GM18907 (cell line): ENCODE data around the gene HOXB9.

Experiments
- ATAC-seq: cut with Tn5 transposase; IDR thresholded peaks from one replicate; pipeline ENCODE4 v1.9.1; 2021; ENCODE audit warnings: mild to moderate bottlenecking, moderate library complexity; ENCODE audit not compliant: unreplicated experiment

Gene HOXB9

DNA sequence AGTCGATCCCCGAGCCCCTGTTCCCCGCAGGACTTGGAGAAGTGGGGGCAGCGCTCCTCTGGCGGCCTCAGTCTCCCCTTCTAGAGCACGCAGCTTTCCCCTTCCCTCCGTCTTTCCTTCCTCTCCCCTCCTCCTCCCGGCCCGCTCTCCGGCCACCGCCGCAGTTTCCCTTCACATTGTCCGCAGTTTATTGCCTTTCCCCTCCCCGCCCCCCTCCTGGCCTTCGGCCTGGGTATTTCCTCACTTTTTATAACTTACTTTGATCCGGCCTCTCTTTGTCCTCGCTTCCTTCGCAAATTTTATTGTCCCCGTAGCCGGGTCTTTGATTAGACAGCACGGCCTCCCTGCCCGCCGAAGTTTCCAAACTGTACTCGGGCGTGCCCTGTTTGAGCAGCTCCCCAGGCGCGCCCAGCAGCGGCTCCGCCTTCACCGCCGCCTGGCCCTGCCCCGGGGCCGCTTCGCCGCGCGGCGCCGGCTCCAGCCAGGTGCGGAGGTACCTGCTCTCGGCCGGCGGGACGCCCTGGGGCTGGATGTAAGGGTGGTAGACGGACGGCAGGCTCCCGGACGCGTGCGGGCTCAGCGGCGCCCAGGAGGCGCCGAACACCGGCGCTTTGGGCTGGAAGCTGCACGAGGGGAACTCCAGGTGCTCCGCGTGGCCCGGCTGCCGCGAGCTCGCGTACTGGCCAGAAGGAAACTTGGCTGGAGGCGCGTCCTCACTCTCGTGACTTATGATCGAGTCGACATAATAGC is 488 bp downstream of the HOXB9 start:
- ATAC-seq, result no peak

DNA sequence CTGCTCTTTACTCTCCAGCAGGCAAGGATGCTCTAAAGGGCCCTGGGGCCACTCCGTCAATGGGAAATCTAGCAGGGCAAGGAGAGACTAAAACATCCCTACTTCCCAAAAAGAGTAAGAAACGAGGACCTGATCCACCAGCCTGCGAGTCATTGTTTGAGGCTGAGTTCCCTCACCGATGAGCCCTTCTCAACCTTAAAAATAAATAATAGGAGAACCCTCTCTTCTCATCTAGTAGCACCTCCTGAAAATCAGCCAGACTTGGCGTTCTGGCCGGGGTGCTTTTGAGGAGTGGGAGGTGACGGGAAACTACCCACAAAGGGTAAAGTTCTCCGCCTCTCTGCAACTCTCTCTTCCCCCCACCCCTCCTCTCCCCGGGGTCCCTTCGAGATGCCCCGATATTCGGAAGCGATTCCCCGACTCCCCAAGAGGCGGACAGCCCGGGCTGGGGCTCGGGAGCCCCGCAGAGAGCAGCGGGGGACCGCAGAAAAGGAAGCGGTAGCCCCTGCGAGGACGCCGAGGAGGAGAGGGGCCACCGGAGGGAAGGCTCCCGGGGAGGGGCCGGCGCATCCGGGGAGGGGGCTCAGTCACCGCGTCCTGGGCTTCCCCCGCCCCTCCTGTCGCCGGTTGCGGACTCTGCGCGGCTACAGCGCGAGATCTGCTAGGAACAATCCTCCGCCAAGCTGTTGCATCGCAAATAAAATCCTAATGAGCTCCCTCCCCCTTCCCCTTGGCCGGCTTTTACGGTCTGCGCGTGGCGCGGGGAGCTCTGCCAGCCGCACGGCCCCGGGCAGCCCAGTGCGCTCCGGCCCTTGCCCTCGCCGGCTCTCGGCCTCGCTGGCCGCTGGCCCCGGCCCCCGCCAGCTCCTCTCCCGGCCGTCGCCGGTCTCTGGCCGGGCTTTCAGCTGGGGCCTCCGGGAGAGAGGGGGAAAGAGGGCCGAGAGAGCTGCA is 1.3 kb downstream of the HOXB9 start:
- no peak for ATAC-seq

DNA sequence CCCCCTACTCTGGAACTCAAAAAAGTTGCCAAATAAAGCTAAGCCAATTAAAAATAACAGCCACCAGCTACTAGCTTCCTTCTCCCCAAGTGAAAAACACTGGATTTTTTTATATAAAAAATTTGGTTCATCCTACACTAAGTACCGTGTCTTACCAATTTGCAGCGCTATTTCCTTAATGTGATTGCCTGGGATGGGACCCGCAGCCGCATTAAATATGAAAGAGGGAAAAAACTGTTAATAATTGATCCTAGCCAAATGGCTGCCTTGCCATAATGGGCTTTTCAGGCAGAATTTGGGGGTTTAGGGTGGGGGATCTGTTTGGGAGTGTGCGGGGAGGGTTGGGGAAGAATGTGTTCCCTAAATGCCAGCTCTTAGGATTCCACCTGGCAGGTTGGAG is 2.0 kb downstream of the HOXB9 start:
- no peak for ATAC-seq

DNA sequence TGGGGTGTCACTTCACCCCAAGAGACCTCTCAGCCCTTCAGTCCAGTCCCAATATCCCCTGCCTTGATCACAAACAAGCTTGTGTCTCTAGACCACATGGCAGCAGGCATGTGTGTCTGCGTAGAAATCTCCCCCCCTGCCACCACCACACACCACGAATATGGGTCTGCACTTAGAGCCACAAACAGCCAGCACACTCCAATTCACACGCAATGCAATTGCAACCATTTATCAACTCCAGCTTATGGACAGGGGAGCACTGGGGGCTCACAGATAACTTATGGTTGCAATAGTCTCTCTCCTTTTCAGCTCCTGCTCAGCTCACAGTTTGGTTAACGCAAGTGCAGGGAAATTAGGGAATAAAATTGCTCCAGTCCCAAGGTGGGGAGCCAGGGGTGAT is 2.6 kb downstream of the HOXB9 start:
- ATAC-seq, result no peak

DNA sequence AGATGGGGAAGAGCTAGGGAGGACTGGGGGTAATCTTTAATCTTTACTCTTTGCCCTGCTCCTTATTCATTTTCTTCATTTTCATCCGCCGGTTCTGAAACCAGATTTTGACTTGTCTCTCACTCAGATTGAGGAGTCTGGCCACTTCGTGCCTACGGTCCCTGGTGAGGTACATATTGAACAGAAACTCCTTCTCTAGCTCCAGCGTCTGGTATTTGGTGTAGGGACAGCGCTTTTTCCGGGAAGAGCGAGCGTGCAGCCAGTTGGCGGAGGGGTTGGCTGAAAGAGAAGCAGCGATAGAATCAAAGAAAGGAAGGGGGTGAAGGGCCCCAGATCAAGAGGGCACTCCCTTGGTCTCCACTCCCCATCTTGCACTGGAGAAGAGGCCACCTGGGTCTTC is 3.3 kb downstream of the HOXB9 start:
- no peak for ATAC-seq

DNA sequence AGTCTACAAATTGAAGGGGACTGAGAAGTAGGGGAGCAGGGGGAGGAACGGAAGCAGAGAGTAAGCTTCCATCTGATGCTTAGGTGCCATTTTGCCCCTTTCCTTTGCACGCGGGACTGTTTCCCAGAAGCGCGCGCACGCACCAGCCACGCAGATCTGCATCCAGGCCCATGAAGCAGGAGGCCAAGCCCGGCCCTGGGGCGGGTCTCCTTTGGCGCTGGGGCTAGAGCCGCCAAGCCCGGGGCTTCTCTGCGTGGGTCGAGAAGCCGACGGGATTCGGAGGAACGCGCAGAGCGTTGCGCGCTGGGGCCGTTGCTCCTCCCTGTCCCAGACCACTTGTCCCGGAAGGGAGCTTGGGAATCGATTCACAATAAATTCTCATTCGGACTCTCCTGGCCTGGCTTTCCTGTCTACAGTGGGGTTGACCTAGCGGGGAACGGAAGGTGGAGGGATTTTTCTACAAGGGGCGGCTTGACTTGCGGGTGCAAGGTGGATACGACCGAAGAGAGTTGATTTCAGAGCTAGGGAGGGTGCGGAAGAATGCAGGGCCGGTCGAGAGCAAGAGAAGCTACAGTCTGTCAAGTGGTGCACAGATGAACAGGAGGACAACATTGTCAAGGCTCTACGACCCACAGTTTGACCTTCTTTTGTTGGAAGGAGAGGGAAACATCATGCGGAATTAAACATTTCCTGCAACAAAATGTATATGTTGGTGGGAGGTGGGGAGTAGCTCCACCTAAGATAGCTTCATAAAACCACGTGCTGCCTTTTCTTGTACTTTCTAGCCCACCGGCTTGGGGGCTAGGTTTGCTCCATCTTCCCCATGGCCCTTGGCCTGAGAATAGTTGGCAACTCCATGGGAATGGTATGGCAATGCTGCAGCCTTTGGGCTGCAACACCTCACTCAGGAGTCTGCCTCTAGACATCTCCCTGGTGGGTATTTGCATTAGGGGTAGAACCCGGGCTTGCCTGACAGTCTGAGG is 4.5 kb downstream of the HOXB9 start:
- ATAC-seq, result no peak

DNA sequence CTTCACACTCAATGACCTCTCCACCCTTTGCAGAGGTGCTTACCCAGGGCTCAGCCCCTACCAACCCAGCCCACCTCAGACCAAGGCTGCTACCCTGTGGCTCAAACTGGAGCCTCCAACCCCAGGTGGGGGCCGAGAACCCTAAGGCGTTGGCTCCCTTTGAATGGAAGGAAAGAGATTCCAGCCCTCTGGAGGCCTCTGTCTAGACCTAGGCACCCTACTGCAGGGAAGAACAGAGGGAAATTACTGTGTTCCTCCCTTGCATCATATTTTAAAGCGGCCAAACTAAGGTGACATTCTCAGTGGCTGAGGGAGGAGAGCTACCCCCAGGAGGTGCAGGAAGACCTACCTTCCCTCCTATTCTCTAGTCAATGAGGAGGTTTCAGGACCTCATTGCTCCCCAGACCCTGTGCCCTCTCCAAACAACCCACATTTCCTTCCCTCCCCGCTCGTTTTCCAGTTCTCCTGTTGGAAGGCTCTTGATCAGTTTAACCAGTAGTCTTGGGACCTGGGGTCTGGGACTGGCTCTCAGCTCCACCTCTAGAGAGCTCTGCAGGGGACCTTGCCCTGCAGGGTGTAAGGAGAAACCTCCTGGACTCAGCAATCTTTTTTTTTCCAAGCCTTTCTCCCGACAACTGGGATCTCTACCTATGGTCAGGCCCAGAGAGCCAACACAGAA is 5.6 kb downstream of the HOXB9 start:
- no peak for ATAC-seq

DNA sequence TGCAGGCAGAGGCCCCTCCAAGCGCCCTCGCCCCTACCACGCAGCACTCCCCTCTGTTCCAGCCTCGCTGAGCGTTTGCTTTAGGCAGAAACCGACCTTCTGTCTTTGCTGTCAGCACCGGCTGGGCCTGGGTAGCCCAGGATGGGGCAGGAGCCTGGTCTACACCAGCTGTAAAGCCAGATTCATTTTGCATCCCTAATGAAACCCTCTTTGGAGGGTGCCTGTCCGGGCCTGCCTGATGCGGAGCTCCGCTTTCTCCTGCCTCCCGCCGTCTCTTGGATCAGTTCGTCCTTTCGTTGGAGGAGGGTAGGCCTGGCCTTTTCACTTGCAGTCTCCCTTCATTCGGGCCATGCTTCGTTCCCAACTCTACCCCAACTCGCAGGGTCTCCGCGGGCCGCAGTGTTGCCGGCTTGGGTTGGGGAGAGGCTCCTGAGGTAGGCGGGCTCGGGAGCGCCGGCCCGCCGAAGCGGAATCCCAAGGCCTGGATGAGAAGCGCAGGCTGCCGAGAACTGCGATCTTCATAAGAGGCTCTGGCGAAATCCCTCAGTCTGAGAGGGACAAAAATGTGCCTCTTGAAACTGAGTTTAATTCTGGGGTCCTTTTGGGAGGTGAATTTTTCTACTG is 6.2 kb downstream of the HOXB9 start:
- no peak for ATAC-seq

DNA sequence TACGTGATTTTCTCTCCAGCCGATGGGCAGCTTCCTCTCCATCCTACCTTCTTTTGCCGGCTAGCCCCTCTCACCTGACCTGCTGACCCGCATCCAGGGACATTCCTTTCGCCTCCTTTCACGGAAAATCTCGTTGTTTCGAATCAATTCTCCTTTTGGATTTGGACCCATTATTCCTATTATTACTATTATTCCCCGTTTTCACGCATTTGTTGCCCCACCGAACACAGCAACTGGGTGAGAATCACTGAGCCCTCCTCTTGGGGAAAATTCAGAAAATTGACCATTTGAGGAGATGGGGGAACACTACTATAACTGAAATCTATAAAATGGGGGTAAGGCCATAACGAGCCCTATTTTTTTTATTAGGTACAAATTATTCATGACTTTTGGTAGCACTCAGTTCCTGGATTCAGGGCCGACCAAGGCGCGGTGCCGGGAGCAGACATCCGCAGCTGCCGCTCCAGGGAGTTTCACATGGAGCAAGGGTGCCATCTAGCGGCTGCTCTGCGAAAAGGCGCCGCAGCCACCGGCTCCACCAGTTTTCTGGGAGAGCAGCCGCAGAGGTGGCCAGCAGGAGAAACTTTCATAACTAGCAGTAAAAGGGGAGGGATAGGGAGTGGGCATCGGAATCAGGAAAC is 7.8 kb downstream of the HOXB9 start:
- ATAC-seq, result no peak

DNA sequence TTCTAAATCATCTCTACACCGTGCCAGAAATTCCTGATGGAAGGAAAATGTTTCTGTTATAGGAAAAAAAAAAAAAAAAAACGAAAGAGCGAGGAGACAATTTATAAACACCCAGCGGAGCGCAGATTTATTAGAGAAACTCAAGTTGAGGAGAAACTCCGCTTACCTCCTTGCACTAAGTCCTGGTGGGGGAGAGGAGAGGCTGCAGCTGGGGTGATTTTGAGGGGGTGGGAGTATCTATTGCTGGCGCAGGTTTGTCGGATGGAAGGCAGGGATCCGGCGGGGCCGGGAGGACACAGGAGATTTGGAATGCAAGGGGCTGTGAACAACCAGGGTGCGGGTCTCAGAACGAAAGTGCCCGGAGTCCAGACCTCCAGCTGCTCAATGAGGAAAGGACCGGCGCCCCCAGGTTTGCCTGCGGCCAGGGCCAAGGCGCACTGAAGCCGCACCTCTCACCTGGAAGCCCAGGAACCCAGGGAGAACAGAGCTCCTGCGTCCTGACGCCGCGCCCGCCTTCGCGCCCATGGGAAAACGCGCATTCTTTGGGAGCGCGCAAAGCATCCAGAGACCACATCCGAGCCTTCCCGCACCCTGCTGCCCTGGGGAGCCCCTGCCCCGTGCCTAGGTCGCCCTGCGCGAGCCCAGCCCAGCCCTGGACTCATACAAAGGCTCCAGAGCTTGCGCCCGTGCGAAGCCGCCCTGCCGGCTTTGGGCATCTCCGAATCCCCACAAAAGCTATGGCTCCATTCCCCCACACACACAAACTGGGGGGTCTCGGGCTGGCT is 8.5 kb downstream of the HOXB9 start:
- no peak for ATAC-seq

DNA sequence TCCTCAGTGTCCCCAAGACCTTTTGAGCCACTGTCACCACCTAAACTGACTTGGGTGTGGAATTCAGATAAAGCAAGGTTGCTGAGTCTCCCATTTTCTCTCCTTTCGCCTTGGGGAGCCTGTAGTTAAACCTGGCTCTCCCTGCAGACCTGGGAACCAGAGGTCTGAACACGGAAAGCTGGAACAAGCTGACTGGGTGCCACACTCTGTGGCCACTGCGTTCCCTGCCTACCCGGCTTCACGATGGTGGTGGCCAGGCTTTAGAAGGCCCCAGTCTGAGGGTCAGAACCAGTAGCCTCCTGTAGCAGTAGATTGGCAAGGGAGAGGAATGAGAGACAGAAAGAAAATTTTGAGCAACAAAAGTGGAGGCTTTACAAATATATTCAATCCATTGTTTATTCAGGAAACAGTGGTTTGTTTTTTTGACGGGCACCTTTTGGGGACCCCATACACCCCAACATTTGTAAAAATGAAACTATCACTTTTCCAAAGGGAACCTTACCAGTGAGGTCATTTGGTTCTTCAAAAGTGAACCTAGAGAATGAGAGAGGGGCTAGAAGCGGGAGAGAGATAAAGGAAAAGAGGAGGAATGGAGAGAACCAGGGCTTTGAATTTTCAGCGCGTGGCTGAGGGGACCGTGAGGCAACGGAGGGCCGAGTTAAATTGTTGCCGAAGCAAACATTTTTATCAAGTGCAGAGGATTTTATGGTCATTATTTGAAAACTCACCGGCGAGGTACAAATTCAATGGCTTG is 9.3 kb downstream of the HOXB9 start:
- no peak for ATAC-seq

DNA sequence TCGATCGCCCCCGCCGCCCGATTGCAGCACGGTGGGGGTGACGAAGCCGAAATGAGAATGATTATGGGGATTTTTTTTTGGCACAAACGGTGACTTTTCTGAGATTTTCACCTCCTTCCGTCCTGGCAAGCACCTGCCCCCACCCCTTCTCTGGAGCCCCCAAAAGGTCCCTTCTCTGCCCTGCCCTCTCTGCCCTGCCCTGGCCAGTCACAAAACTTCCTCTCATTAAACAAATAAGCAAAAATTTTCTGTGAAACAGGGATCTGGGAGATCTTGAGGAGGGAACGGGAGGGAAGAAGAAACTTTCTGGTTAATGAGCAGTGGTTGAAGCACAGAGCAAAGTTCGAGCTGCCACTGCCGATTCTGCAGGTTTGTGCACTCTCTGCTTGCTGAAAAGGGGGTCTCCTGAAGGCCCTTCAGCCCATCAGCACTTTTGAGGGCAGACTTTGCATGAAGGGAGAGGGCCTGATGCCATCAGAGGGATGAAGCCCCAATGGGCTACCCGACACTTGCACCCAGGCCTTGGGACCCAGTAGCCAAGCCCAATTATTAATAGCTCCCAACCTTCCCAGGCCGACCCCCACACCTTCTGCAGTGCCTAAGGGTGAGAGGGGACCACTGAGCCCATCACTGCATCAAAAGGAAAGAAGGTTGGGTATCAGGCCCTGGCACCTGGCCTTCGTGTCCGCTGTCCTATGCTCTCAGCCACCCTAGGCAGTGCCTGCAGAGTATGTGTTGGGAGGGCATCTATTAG is 10.0 kb downstream of the HOXB9 start:
- no peak for ATAC-seq

DNA sequence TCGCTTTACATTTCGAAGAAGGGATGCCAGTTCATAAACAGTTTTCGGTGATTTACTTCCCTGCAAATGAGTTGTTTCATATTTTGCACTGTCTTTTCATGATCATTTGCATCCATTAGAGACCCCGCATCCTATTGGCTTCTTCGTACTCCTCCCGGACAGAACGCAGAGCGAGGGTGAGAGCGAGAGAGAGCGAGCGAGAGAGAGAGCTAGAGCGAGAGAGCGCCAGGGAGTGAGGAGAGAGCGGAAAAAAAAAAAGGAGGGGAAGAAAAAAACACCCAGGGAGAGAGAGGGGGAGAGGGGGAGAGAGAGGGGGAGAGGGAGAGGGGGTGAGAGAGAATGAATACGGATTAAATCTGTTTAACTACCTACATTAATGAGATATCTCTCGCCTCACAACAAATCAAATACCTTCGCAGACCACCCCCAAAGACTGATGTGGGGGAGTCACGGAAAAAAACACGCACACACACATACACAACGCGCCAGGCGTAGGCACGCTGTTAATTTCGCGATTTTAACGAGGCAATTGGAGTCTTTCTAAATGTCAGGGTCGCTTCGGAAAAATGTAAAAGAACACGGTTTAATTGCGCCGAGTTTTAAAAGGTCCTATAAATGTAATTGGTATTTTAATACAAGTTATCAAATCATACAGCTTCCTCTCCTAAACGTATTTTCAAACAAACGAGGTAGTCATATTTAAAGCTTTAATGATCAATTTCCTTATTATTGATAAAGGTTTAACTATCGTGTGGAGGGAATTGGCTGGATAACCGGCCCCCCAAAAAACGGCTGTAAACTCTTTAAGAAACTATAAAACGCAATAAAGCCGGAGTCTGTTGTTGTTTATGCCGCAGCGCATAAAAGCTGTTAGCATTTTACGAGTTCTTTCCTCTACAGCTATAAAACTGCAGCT is 10.9 kb downstream of the HOXB9 start, which contains the start of gene HOXB8:
TSS of gene HOXB8 (minus strand) at position 246 of the 916 bp plus-strand sequence. CDS start 588 bp downstream, outside the sequence.
- no peak for ATAC-seq

DNA sequence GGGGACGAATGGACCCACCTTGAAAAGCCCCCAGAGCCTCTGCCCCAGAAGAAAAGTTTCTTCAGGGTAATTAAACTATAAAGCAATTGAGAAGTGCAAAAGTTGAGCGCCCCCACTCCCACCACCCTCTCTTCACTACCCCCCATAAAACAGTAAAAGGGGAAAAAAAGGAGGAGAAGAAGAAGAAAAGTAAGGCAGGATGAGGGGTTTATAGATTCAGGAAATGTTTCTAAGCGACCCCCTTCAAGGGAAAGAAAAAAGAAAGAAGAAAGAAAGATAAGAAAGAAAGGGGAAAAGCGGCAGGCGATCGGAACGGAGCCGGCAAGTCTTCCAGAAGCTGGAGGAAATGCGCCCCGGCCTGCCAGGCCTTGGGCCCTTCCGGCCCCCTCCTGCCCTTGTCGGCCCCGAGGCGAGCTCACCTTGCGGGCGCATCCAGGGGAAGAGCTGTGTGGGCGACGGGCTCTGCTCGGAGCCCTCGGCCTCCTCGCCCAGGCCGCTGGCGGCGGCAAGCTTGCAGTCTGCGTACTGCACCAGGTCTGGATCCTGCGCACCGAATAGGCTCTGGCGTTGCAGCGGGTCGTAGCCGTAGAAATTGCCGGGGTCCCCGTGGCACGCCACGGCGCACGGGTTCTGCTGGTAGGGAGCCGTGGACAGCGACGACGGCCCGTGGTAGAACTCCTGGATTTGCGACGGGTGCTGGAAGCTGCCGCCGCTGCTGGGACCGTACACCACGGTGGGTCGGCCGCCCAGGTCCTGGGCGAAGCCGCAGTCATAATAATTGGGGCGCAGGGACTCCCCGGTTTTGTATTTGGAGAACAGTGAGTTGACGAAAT is 12.1 kb downstream of the HOXB9 start:
- no peak for ATAC-seq
